ENCODE measurements around the gene DMRTB1. TPM values are rescaled to one million over a fixed set of nuclear protein-coding genes. Genes with fewer than 3 reads are reported as not detected.

The DMRTB1 gene
- total RNA-seq, 1 experiment from 2014 or later, result not detected

DNA sequence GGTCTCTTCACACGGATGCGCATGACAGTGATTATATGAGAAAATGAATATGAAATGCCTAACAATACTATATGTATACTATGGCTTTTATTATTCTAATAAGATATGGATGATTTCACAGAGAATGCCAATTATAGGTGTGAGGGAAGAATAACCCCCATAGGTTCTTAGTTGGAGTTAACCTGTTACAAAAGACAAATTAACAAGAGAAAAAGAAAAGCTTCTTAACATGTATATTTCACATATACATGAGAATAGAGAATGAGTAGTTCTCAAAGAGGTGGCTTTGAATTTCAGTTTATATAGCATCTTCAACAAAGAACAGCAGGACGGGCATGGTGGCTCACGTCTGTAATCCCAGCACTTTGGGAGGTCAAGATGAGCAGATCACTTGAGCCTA lies 24.0 kb upstream of the DMRTB1 start:
- DNase-seq (ENCODE audit: low read depth, low spot score) (no peak), ATAC-seq (no peak)
- intact Hi-C loops (cut with micrococcal nuclease), result no loop called here
- H3K9me2 ChIP-seq (ENCODE audit: insufficient read depth), result no peaks in the 10 kb centered on the region; the same call in 1 of the 2 replicates
- H4K20me1 ChIP-seq (ENCODE audit: insufficient read depth), result no peaks in the 10 kb centered on the region
- no peaks in the 10 kb centered on the region for H3K4me1 ChIP-seq (ENCODE audit: control insufficient read depth in 1 of 2, insufficient read depth in 2 of 2, low read length in 2 of 2)
- ChIA-PET CTCF (interaction anchor here (1.6 kb wide), 1 partner anchor 10 kb away, joined by 6 read pairs; no protein-coding TSS in a partner anchor), POLR2A (no interaction called here), RAD21 (ENCODE audit: low non-redundant PET in 1 of 2, low total read pairs in 2 of 2, uncharacterized antibody in 2 of 2, unreplicated experiment in 2 of 2) (no interaction called here)
- H3K79me2 ChIP-seq (ENCODE audit: insufficient read depth, low read length), result no peaks in the 10 kb centered on the region
- H2AFZ ChIP-seq (ENCODE audit: low read depth, low read length, poor library complexity, severe bottlenecking), result no peak overlapping the region
- TF ChIP-seq ZFX (IDR thresholded peaks at IDR 0.05) (no peak), ZNF274 (IDR thresholded peaks at IDR 0.05; ENCODE audit: low read depth, low read length) (no peak), EGR1 (IDR thresholded peaks at IDR 0.05; ENCODE audit: low read depth) (no peak), YY1 (IDR thresholded peaks at IDR 0.05; ENCODE audit: extremely low read depth, insufficient replicate concordance, low read depth, low read length) (no peak), CBX3 (IDR thresholded peaks at IDR 0.05; ENCODE audit: low read depth) (no peak), SP1 (IDR thresholded peaks at IDR 0.05; ENCODE audit: low read depth) (no peak), EZH2 (IDR thresholded peaks at IDR 0.05) (no peak), POLR2AphosphoS5 (IDR thresholded peaks at IDR 0.05; ENCODE audit: low read depth, low read length) (no peak), FOSL1 (IDR thresholded peaks at IDR 0.05; ENCODE audit: low read depth) (no peak)
- TF ChIP-seq, protein P1, sequence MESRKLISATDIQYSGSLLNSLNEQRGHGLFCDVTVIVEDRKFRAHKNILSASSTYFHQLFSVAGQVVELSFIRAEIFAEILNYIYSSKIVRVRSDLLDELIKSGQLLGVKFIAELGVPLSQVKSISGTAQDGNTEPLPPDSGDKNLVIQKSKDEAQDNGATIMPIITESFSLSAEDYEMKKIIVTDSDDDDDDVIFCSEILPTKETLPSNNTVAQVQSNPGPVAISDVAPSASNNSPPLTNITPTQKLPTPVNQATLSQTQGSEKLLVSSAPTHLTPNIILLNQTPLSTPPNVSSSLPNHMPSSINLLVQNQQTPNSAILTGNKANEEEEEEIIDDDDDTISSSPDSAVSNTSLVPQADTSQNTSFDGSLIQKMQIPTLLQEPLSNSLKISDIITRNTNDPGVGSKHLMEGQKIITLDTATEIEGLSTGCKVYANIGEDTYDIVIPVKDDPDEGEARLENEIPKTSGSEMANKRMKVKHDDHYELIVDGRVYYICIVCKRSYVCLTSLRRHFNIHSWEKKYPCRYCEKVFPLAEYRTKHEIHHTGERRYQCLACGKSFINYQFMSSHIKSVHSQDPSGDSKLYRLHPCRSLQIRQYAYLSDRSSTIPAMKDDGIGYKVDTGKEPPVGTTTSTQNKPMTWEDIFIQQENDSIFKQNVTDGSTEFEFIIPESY (IDR thresholded peaks at IDR 0.05; ENCODE audit: extremely low read depth, insufficient replicate concordance, low read length), result no peak
- TF ChIP-seq, protein P2, sequence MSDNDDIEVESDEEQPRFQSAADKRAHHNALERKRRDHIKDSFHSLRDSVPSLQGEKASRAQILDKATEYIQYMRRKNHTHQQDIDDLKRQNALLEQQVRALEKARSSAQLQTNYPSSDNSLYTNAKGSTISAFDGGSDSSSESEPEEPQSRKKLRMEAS (IDR thresholded peaks at IDR 0.05), result no peak
- peaks cover 0 to 3% of the 10 kb centered on the region in 2 experiments; a peak in 1 of 4 replicates for H3K9me3 ChIP-seq (ENCODE audit: control insufficient read depth in 1 of 2, insufficient read depth in 1 of 2, low read depth in 1 of 2, low read length in 2 of 2)
- H3K27me3 ChIP-seq (ENCODE audit: insufficient read depth, low read length), result no peaks in the 10 kb centered on the region
- H3K36me3 ChIP-seq (ENCODE audit: control insufficient read depth in 1 of 2, insufficient read depth in 2 of 2, low read length in 2 of 2), result no peaks in the 10 kb centered on the region
- no peak overlapping the region for H3K4me2 ChIP-seq (ENCODE audit: low read length)
- no peak overlapping the region for H3K9ac ChIP-seq (ENCODE audit: low read length)
- H3K4me3 ChIP-seq (replicated peaks in 1 of 2; ENCODE audit: low read depth in 1 of 2, low read length in 2 of 2), result no peak overlapping the region
- BruUV-seq (replicated peaks), result no TSS peak
- no peak overlapping the region for H3K27ac ChIP-seq (ENCODE audit: low read depth, low read length)
